Left ventricle myocardium superior (tissue), 1 donor: Measurements from ENCODE around the gene CIAO2A. TPM values are rescaled to one million over a fixed set of nuclear protein-coding genes. Genes with fewer than 3 reads are reported as not detected.
A peak's percentile ranks its signal among the peaks of the same experiment; 100 is the strongest.
"Not testable (repeated sequence)": the region's sequence is repeated elsewhere in the genome, so short reads cannot be mapped to it uniquely, and the experiment has no call there.

Experiments used
- ATAC-seq: fragments of 200-7000 bp; cut with Tn5 transposase; one replicate; pipeline ENCODE4 v1.9.1; 2020; ENCODE audit warnings: mild to moderate bottlenecking, moderate library complexity
- DNase-seq: peaks from one replicate; pipeline ENCODE4 v3.0.0-alpha.2; 2020
- intact Hi-C: fragments of 100-400 bp; cut with micrococcal nuclease; formaldehyde crosslinking; loops from one replicate; pipeline ENCODE4 v1.11.0; 2022
- long read RNA-seq: library from polyadenylated mRNA; unstranded; transcript quantifications from one replicate; pipeline ENCODE4 v2.0.0, GENCODE V29; 2021
- total RNA-seq: library from RNA; stranded (reverse); fragmentation: NEBNext Ultra II Directional; extraction: Animal tissue kit (Norgen Biotek cat#: 25700); gene quantifications from one replicate; pipeline ENCODE4 v1.2.1, GENCODE V29; 2021
- donor health status: DM: no; HTN: yes; CAD: no; lungs with severe emphysema.

The CIAO2A gene
- 72.2 TPM for total RNA-seq
- long read RNA-seq, transcript CIAO2A-202 (4 exons, 826 nt): minor isoform, 9 of 100 reads
- long read RNA-seq, transcript CIAO2A-201 (5 exons, 1,105 nt): major isoform, 88 of 100 reads
- long read RNA-seq, partial matches to known transcripts: 0 of 100 reads
- long read RNA-seq, other reads (novel, unspliced or antisense): 2 of 100 reads

- peak; percentile 83 for ATAC-seq
These were observed at the start of gene CIAO2A for GRCh38 chr15:64093627-64094417. Gene CIAO2A (minus strand): TSS chr15:64093838. CDS start chr15:64093768, 70 bp downstream.

GRCh38 chr15:64143276-64143675, 49.6 kb upstream of the CIAO2A start:
- intact Hi-C loops: no loop called here
- no peak for DNase-seq
- no peak for ATAC-seq

More at GRCh38 chr15:64093627-64094417, at the start of gene CIAO2A:
- DNase-seq: peak; percentile 92
- intact Hi-C loops: no loop called here

GRCh38 chr15:64141798-64142512, 48.3 kb upstream of the CIAO2A start:
- ATAC-seq (no peak), DNase-seq (no peak)
- intact Hi-C loops: no loop called here

- intact Hi-C loops: no loop called here
- no peak for DNase-seq
- ATAC-seq: no peak
These were observed 44.8 kb upstream of the CIAO2A start for GRCh38 chr15:64138331-64138941.

GRCh38 chr15:64137226-64137833, 43.7 kb upstream of the CIAO2A start:
- ATAC-seq: peak; percentile 60
- intact Hi-C loops: no loop called here
- DNase-seq: peak; percentile 49

- DNase-seq (no peak), ATAC-seq (no peak)
- intact Hi-C loops: no loop called here
These were observed 42.7 kb upstream of the CIAO2A start for GRCh38 chr15:64136347-64136746.

- DNase-seq (peak; percentile 77), ATAC-seq (peak; percentile 51)
- intact Hi-C loops: no loop called here
These were observed 40.7 kb upstream of the CIAO2A start for GRCh38 chr15:64134345-64134829.

- intact Hi-C loops: no loop called here
- ATAC-seq (no peak), DNase-seq (no peak)
These were observed 40.1 kb upstream of the CIAO2A start for GRCh38 chr15:64133623-64134344.

- intact Hi-C loops: no loop called here
- no peak for DNase-seq
- ATAC-seq: peak; percentile 74
These were observed 38.6 kb upstream of the CIAO2A start for GRCh38 chr15:64132217-64132616.

GRCh38 chr15:64131547-64131946, 37.9 kb upstream of the CIAO2A start:
- peak; percentile 54 for ATAC-seq
- intact Hi-C loops: no loop called here

GRCh38 chr15:64130159-64130558, 36.5 kb upstream of the CIAO2A start:
- ATAC-seq: no peak
- DNase-seq: no peak
- intact Hi-C loops: no loop called here

More at GRCh38 chr15:64131547-64131946, 37.9 kb upstream of the CIAO2A start:
- DNase-seq: peak; percentile 55

- intact Hi-C loops: no loop called here
- no peak for DNase-seq
- ATAC-seq: no peak
These were observed 34.1 kb upstream of the CIAO2A start for GRCh38 chr15:64127521-64128270.

GRCh38 chr15:64125978-64126377, 32.3 kb upstream of the CIAO2A start:
- intact Hi-C loops: no loop called here
- ATAC-seq (no peak), DNase-seq (no peak)

GRCh38 chr15:64122936-64123351, 29.3 kb upstream of the CIAO2A start:
- no peak for DNase-seq
- peak; percentile 58 for ATAC-seq
- intact Hi-C loops: no loop called here

- DNase-seq (no peak), ATAC-seq (no peak)
- intact Hi-C loops: no loop called here
These were observed 28.8 kb upstream of the CIAO2A start for GRCh38 chr15:64122444-64122843.

GRCh38 chr15:64121614-64122013, 28.0 kb upstream of the CIAO2A start:
- ATAC-seq: no peak
- no peak for DNase-seq
- intact Hi-C loops: no loop called here

- DNase-seq, ATAC-seq, intact Hi-C loops: not testable (repeated sequence)
These were observed 26.7 kb upstream of the CIAO2A start for GRCh38 chr15:64120322-64120721.
